Measurements from ENCODE around the gene SLC27A5.
A peak's percentile ranks its signal among the peaks of the same experiment; 100 is the strongest.

SLC27A5 gene, protein sequence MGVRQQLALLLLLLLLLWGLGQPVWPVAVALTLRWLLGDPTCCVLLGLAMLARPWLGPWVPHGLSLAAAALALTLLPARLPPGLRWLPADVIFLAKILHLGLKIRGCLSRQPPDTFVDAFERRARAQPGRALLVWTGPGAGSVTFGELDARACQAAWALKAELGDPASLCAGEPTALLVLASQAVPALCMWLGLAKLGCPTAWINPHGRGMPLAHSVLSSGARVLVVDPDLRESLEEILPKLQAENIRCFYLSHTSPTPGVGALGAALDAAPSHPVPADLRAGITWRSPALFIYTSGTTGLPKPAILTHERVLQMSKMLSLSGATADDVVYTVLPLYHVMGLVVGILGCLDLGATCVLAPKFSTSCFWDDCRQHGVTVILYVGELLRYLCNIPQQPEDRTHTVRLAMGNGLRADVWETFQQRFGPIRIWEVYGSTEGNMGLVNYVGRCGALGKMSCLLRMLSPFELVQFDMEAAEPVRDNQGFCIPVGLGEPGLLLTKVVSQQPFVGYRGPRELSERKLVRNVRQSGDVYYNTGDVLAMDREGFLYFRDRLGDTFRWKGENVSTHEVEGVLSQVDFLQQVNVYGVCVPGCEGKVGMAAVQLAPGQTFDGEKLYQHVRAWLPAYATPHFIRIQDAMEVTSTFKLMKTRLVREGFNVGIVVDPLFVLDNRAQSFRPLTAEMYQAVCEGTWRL

GRCh38 chr19:58511353-58512208, at the start of gene SLC27A5:
SLC27A5 (minus strand) TSS chr19:58511992; CDS start chr19:58511955, 37 bp downstream.
- peaks cover 43% of the 10 kb centered on the region for H3K36me3 Mint-ChIP-seq
- peaks cover 33% of the 10 kb centered on the region for H3K4me1 Mint-ChIP-seq
- no peak for ATAC-seq
- H3K9me3 Mint-ChIP-seq, result peaks cover 4% of the 10 kb centered on the region
- H3K27ac Mint-ChIP-seq, result peak within 1 kb of the TSS; percentile 77
- H3K4me3 Mint-ChIP-seq, result no peak within 1 kb of the TSS
- DNase-seq (ENCODE audit: low spot score in 2 of 2), result no peak

- Mint-ChIP-seq H3K4me1 (peaks cover 68% of the 10 kb centered on the region), H3K4me3 (peak overlapping the region; percentile 75), H3K9me3 (no peaks in the 10 kb centered on the region), H3K36me3 (peaks cover 43% of the 10 kb centered on the region), H3K27ac (no peak overlapping the region)
- DNase-seq (ENCODE audit: low spot score in 2 of 2), result no peak
- no peak for ATAC-seq
Observed at GRCh38 chr19:58560921-58561320, 49.1 kb upstream of the SLC27A5 start.

GRCh38 chr19:58560007-58560887, 48.5 kb upstream of the SLC27A5 start:
- DNase-seq (ENCODE audit: low spot score in 2 of 2) (no peak), ATAC-seq (no peak)
- H3K27ac Mint-ChIP-seq, result peak overlapping the region; percentile 100
- peaks cover 74% of the 10 kb centered on the region for H3K4me1 Mint-ChIP-seq
- H3K4me3 Mint-ChIP-seq, result peak overlapping the region; percentile 98
- H3K36me3 Mint-ChIP-seq, result peaks cover 49% of the 10 kb centered on the region
- no peaks in the 10 kb centered on the region for H3K9me3 Mint-ChIP-seq

- Mint-ChIP-seq H3K36me3 (peaks cover 57% of the 10 kb centered on the region), H3K4me3 (peak overlapping the region; percentile 98), H3K27ac (peak overlapping the region; percentile 100), H3K9me3 (no peaks in the 10 kb centered on the region), H3K4me1 (peaks cover 82% of the 10 kb centered on the region)
- ATAC-seq (peak; percentile 2), DNase-seq (ENCODE audit: low spot score in 2 of 2) (peak; percentile 56 to 89)
Observed at GRCh38 chr19:58559275-58560006, 47.6 kb upstream of the SLC27A5 start.

- peak; percentile 100 for DNase-seq (ENCODE audit: low spot score in 2 of 2)
- H3K27ac Mint-ChIP-seq, result peak overlapping the region; percentile 100
- H3K36me3 Mint-ChIP-seq, result peaks cover 64% of the 10 kb centered on the region
- no peaks in the 10 kb centered on the region for H3K9me3 Mint-ChIP-seq
- H3K4me3 Mint-ChIP-seq, result peak overlapping the region; percentile 98
- peaks cover 86% of the 10 kb centered on the region for H3K4me1 Mint-ChIP-seq
- peak; percentile 79 for ATAC-seq
Observed at GRCh38 chr19:58558623-58559274, 47.0 kb upstream of the SLC27A5 start.

DNA sequence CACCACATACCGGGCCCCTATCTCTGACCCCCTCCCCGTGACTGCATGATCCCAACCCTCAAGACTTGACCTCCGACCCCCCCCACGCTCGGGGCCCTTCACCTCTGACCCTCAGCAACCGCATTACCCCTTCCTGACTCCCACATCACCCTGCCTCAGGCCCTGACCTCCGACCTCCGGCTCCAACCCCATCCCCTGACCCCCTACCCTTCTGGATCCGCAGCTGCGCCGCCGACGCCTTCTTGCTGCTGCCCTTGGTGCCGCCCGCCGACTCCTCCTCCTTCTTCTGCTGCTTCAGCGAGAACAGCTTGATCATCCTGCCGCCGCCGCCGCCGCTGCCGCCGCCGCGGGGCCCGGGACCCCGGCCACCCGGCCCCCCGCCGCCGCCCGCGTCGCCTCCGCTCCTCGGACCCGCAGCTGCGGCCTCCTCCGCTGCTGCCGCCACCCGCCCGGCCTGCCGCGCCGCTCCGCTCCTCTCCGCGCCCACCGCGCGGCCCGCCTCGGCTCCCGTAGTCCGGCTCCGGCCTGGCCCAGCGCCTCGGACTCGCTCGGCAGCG, 46.4 kb upstream of the SLC27A5 start, which contains the start of gene UBE2M:
UBE2M (minus strand) TSS at position 546 of the 557 bp plus-strand sequence; CDS start at position 316, 230 bp downstream.
- H3K27ac Mint-ChIP-seq, result peak within 1 kb of the TSS; percentile 100
- DNase-seq (ENCODE audit: low spot score in 2 of 2), result peak in 1 of 2 donors; percentile 80
- ATAC-seq, result peak; percentile 18
- peak within 1 kb of the TSS; percentile 98 for H3K4me3 Mint-ChIP-seq
- peaks cover 70% of the 10 kb centered on the region for H3K36me3 Mint-ChIP-seq
- H3K9me3 Mint-ChIP-seq, result no peaks in the 10 kb centered on the region
- peaks cover 85% of the 10 kb centered on the region for H3K4me1 Mint-ChIP-seq

GRCh38 chr19:58557221-58558065, 45.7 kb upstream of the SLC27A5 start:
- Mint-ChIP-seq H3K9me3 (no peaks in the 10 kb centered on the region), H3K36me3 (peaks cover 77% of the 10 kb centered on the region)

DNA sequence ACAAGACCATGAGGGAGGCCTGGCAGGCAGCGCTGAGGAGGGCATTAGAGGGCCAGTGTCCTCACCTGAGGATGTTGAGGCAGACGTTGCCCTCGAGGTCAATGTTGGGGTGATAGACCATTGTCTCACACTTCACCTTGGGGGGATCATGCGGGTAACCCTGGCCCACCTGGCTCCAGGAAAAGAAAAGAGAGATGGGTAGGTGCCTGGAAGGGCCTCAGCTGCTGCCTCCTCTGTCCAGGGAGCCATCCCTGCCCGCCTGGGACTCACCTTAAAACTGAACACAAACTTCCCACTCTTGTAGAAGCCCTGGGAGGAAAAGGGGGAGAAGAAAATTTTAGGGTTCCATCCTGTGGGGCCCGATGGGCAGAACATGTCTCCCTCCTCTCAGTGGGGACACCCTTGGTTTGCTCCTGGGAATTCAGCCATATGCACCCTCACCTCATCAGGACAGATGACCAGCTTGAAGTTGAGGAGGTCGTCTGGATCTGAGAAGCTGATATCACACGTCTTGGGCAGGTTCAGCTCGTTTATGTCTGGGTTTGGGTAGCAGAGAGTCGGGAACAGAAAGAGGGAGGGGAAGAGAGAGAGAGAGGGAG, 44.9 kb upstream of the SLC27A5 start:
- peak overlapping the region; percentile 100 for H3K27ac Mint-ChIP-seq
- H3K36me3 Mint-ChIP-seq, result peaks cover 83% of the 10 kb centered on the region
- no peak for ATAC-seq
- DNase-seq (ENCODE audit: low spot score in 2 of 2), result peak in 1 of 2 donors; percentile 49
- no peaks in the 10 kb centered on the region for H3K9me3 Mint-ChIP-seq
- peaks cover 82% of the 10 kb centered on the region for H3K4me1 Mint-ChIP-seq
- peak overlapping the region; percentile 98 for H3K4me3 Mint-ChIP-seq

More at GRCh38 chr19:58557221-58558065, 45.7 kb upstream of the SLC27A5 start:
- peak overlapping the region; percentile 100 for H3K27ac Mint-ChIP-seq
- H3K4me3 Mint-ChIP-seq, result peak overlapping the region; percentile 98
- ATAC-seq (no peak), DNase-seq (ENCODE audit: low spot score in 2 of 2) (peak in 1 of 2 donors; percentile 50)
- H3K4me1 Mint-ChIP-seq, result peaks cover 86% of the 10 kb centered on the region

- DNase-seq (ENCODE audit: low spot score in 2 of 2) (peak in 1 of 2 donors; percentile 50), ATAC-seq (no peak)
- Mint-ChIP-seq H3K27ac (peak overlapping the region; percentile 100), H3K9me3 (no peaks in the 10 kb centered on the region), H3K36me3 (peaks cover 85% of the 10 kb centered on the region), H3K4me1 (peaks cover 77% of the 10 kb centered on the region), H3K4me3 (peak overlapping the region; percentile 98)
Observed at GRCh38 chr19:58555920-58556621, 44.3 kb upstream of the SLC27A5 start.

- Mint-ChIP-seq H3K27ac (peak overlapping the region; percentile 100), H3K9me3 (no peaks in the 10 kb centered on the region), H3K36me3 (peaks cover 92% of the 10 kb centered on the region), H3K4me1 (peaks cover 78% of the 10 kb centered on the region), H3K4me3 (peak overlapping the region; percentile 98)
- no peak for DNase-seq (ENCODE audit: low spot score in 2 of 2)
- ATAC-seq, result no peak
Observed at GRCh38 chr19:58555369-58555885, 43.6 kb upstream of the SLC27A5 start.
